BE2C (cell line): ENCODE measurements around the gene FAAH2.
A peak's percentile ranks its signal among the peaks of the same experiment; 100 is the strongest.
"Not testable (repeated sequence)": the region's sequence is repeated elsewhere in the genome, so short reads cannot be mapped to it uniquely, and the experiment has no call there.

ENCODE experiments used
- DNase-seq: peaks from one replicate; pipeline ENCODE4 v3.0.0-alpha.2; 2020
- H3K27me3 ChIP-seq: fragments of 250-450 bp; sonication (Bioruptor Pico); 2 replicates; pipeline ENCODE4 v1.5.1; 2020; ENCODE audit warnings: mild to moderate bottlenecking
- H3K36me3 ChIP-seq: fragments of 250-450 bp; sonication (Bioruptor Pico); 2 replicates; pipeline ENCODE4 v1.5.1; 2020; ENCODE audit warnings: mild to moderate bottlenecking
- H3K4me1 ChIP-seq: fragments of 250-450 bp; sonication (Bioruptor Pico); 2 replicates; pipeline ENCODE4 v1.5.1; 2020
- H3K4me3 ChIP-seq: 2 replicates; pipeline ENCODE4 v1.5.1; 2011; ENCODE audit warnings: low read depth, low read length
- H3K9me3 ChIP-seq: fragments of 250-450 bp; sonication (Bioruptor Pico); 2 replicates; pipeline ENCODE4 v1.5.1; 2020
- TF ChIP-seq, protein P1 (sequence below): IDR thresholded peaks from 2 replicates; pipeline ENCODE4 v1.5.1; 2012; ENCODE audit warnings: mild to moderate bottlenecking, low read depth, low read length

The FAAH2 gene

DNA sequence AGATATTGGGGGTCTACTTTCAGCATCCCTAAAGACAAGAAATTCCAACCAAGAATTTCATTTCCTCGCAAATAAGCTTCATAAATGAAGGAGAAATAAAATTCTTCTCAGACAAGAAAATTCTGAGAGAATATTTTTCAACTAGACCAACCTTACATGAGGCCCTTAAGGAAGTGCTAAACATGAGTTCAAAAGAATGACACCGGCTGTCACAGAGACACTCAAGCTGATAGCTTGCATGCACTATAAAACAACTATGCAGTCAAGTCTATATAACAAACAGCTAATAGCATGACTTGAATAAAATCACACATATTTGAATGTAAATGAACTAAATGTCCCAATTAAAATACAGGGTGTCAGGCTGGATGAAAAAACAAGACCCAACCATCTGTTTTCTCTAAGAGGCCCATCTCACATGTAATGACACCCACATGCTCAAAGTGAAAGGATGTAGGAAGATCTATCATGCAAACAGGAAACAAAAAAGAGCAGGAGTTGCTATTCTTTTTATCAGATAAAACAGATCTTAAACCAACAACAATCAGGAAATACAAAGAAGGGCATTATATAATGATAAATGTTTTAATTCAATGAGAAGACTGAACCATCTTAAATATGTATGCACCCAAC lies 27.2 kb downstream of the FAAH2 start:
- H3K4me3 ChIP-seq, result no peak overlapping the region

DNA sequence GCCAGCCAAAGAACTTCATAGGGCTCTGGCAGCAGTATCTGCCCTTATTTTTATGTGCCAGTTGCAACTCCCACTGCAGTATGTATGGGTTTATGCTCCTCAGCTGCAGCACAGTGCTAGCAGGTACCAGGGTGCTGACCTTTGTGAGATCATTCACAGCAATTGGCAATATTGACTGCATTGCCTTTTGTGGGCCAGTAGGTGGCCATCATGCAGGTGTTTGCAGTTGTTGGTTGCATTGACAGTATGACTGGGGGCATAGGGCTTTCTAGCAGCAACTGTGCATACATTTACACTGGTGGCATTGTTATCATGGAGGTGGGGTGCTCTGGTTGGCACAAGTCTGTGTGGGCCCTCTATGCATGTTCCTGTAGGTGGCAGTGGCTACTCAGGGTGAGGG lies 42.5 kb downstream of the FAAH2 start:
- DNase-seq, result no peak
- no peaks in the 10 kb centered on the region for H3K4me1 ChIP-seq
- H3K36me3 ChIP-seq, result no peaks in the 10 kb centered on the region
- TF ChIP-seq, protein P1, sequence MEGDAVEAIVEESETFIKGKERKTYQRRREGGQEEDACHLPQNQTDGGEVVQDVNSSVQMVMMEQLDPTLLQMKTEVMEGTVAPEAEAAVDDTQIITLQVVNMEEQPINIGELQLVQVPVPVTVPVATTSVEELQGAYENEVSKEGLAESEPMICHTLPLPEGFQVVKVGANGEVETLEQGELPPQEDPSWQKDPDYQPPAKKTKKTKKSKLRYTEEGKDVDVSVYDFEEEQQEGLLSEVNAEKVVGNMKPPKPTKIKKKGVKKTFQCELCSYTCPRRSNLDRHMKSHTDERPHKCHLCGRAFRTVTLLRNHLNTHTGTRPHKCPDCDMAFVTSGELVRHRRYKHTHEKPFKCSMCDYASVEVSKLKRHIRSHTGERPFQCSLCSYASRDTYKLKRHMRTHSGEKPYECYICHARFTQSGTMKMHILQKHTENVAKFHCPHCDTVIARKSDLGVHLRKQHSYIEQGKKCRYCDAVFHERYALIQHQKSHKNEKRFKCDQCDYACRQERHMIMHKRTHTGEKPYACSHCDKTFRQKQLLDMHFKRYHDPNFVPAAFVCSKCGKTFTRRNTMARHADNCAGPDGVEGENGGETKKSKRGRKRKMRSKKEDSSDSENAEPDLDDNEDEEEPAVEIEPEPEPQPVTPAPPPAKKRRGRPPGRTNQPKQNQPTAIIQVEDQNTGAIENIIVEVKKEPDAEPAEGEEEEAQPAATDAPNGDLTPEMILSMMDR, result peak; percentile 12; the same call in 1 of the 2 replicates
- no peaks in the 10 kb centered on the region for H3K27me3 ChIP-seq
- no peaks in the 10 kb centered on the region for H3K9me3 ChIP-seq
- no peak overlapping the region for H3K4me3 ChIP-seq

More for the DNA sequence above, 27.2 kb downstream of the FAAH2 start:
- Histone ChIP-seq H3K9me3 (no peaks in the 10 kb centered on the region), H3K27me3 (no peaks in the 10 kb centered on the region), H3K36me3 (no peaks in the 10 kb centered on the region), H3K4me1 (no peaks in the 10 kb centered on the region)
- TF ChIP-seq, protein P1, result no peak
- no peak for DNase-seq

DNA sequence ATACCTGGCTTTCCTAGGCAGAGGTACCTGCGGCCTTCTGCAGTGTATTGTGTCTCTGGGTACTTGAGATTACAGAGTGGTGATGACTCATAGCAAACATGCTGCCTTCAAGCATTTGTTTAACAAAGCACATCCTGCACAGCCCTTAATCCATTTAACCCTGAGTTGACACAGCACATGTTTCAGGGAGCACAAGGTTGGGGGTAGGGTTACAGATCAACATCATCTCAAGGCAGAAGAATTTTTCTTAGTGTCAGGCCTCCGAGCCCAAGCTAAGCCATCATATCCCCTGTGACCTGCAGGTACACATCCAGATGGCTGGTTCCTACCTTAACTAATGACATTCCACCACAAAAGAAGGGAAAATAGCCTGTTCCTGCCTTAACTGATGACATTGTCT lies 49.3 kb downstream of the FAAH2 start:
- H3K4me1 ChIP-seq, H3K9me3 ChIP-seq, H3K27me3 ChIP-seq, DNase-seq, H3K36me3 ChIP-seq, H3K4me3 ChIP-seq: not testable (repeated sequence)

DNA sequence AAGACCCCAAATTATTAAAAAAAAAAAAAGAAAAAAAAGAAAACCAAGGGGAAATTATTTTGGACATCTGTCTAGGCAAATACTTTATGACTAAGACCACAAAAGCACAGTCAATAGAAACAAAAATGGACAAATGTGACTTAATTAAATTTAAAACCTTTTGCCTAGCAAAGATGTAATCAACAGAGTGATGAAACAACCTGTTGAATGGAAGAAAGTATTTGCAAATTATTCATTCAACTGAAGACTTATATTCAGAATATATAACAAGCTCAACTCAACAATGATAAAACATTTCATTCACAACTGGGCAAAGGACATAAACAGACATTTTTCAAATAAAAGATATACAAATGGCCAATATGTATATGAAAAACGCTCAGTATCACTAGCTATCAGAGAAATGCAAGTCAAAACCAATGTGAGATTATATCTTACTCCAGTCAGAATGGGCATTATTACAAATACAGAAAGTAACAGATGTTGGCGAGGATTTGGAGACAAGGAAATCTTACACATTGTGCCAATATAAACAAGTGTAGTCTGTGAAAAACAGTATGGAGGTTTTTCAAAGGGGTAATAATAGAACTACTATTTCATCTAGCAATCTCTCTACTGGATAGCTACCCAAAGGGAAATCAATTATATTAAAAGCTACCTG lies 67.1 kb downstream of the FAAH2 start:
- no peak for DNase-seq

DNA sequence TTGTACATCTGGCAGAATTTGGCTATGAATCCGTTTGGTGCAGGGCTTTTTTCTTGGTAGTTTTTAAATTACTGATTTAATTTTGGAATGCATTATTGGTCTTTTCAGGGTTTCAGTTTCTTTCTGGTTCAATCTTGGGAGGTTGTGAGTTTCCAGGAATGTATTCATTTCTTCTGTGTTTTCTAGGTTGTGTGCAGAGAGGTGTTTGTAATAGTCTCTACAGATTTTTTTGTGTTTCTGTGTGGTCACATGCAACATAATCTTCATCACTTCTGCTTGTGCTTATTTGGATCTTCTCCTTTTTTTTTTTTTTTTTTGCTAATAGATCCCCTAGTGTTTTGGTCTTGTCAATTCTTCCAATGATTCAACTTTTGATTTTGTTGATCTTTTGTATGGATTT lies 77.6 kb downstream of the FAAH2 start:
- no peak overlapping the region for H3K4me3 ChIP-seq
- no peaks in the 10 kb centered on the region for H3K9me3 ChIP-seq
- no peak for DNase-seq
- no peaks in the 10 kb centered on the region for H3K27me3 ChIP-seq
- H3K36me3 ChIP-seq, result no peaks in the 10 kb centered on the region
- H3K4me1 ChIP-seq, result no peaks in the 10 kb centered on the region
- TF ChIP-seq, protein P1, result no peak

More for the DNA sequence above, 67.1 kb downstream of the FAAH2 start:
- Histone ChIP-seq H3K4me3 (no peak overlapping the region), H3K9me3 (no peaks in the 10 kb centered on the region), H3K27me3 (no peaks in the 10 kb centered on the region), H3K4me1 (no peaks in the 10 kb centered on the region), H3K36me3 (no peaks in the 10 kb centered on the region)
- TF ChIP-seq, protein P1, result no peak

DNA sequence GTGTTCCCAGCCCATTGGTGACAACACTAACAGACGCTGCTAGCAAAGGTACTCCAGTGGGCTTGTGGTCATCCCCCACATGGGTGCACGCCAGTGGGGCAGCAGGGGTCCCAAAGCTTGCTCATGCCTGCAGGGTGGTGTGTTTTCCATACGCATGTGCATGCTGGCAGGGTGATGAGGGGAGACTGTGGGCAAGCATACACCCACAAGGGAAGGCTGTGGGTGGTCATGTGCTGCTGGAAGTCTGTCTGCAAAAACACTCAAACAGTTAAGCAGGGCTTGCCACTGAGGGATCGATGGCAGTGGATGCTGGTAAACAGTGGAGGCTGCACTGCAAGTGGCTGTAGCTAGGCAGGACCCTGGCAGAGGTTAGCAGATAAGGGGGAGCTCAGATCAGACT lies 79.9 kb downstream of the FAAH2 start:
- TF ChIP-seq, protein P1, result no peak
- H3K27me3 ChIP-seq, result no peaks in the 10 kb centered on the region
- no peak overlapping the region for H3K4me3 ChIP-seq
- no peaks in the 10 kb centered on the region for H3K4me1 ChIP-seq
- H3K9me3 ChIP-seq, result no peaks in the 10 kb centered on the region
- no peak for DNase-seq
- H3K36me3 ChIP-seq, result no peaks in the 10 kb centered on the region
